Measurements from ENCODE around the gene SORBS2.

GRCh38 chr4:185811509-185812364, at the start of gene SORBS2:
- TF ChIP-seq POLR2AphosphoS5 (IDR thresholded peaks at IDR 0.05) (no peak), POLR2A (IDR thresholded peaks at IDR 0.05; ENCODE audit: low read depth) (no peak)
- TF ChIP-seq, protein P1, sequence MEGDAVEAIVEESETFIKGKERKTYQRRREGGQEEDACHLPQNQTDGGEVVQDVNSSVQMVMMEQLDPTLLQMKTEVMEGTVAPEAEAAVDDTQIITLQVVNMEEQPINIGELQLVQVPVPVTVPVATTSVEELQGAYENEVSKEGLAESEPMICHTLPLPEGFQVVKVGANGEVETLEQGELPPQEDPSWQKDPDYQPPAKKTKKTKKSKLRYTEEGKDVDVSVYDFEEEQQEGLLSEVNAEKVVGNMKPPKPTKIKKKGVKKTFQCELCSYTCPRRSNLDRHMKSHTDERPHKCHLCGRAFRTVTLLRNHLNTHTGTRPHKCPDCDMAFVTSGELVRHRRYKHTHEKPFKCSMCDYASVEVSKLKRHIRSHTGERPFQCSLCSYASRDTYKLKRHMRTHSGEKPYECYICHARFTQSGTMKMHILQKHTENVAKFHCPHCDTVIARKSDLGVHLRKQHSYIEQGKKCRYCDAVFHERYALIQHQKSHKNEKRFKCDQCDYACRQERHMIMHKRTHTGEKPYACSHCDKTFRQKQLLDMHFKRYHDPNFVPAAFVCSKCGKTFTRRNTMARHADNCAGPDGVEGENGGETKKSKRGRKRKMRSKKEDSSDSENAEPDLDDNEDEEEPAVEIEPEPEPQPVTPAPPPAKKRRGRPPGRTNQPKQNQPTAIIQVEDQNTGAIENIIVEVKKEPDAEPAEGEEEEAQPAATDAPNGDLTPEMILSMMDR (IDR thresholded peaks at IDR 0.05): no peak
